Parathyroid adenoma (tissue), 2 donors: Measurements from ENCODE around the gene ADAMTS3.

ENCODE experiments used
- H2AFZ ChIP-seq: fragments of 300-600 bp; sonication (generic); one replicate; pipeline ENCODE4 v1.7.0; 2017; ENCODE audit warnings: antibody characterized with exemption, mild to moderate bottlenecking
- H3K27ac ChIP-seq: fragments of 300-600 bp; sonication (generic); one replicate; pipeline ENCODE4 v1.7.0; 2017
- H3K27me3 ChIP-seq: fragments of 300-600 bp; sonication (generic); one replicate; pipeline ENCODE4 v1.7.0; 2017; ENCODE audit warnings: low read length; ENCODE audit not compliant: control insufficient read depth, insufficient read depth
- H3K36me3 ChIP-seq: fragments of 300-600 bp; sonication (generic); one replicate; pipeline ENCODE4 v1.7.0; 2017; ENCODE audit warnings: low read length; ENCODE audit not compliant: control insufficient read depth, insufficient read depth
- H3K4me1 ChIP-seq: fragments of 300-600 bp; sonication (generic); one replicate; pipeline ENCODE4 v1.7.0; 2017; ENCODE audit warnings: control low read depth
- H3K4me2 ChIP-seq: fragments of 300-600 bp; sonication (generic); one replicate; pipeline ENCODE4 v1.7.0; 2017; ENCODE audit warnings: low read length
- H3K4me3 ChIP-seq: fragments of 300-600 bp; sonication (generic); one replicate; pipeline ENCODE4 v1.7.0; 2017; ENCODE audit warnings: low read depth, low read length
- H3K79me2 ChIP-seq: fragments of 300-600 bp; sonication (generic); one replicate; pipeline ENCODE4 v1.7.0; 2017; ENCODE audit warnings: control low read depth
- H3K9ac ChIP-seq: fragments of 300-600 bp; sonication (generic); one replicate; pipeline ENCODE4 v1.7.0; 2017; ENCODE audit warnings: mild to moderate bottlenecking
- H3K9me3 ChIP-seq: fragments of 300-600 bp; sonication (generic); one replicate; pipeline ENCODE4 v1.7.0; 2017; ENCODE audit warnings: low read length; ENCODE audit not compliant: control insufficient read depth
- CTCF ChIP-seq: fragments of 300-600 bp; sonication (generic); IDR thresholded peaks from one replicate; pipeline ENCODE4 v1.7.0; 2017; ENCODE audit warnings: antibody characterized with exemption, mild to moderate bottlenecking
- donor health status: primary hyperparathyroidism.

Gene ADAMTS3

DNA sequence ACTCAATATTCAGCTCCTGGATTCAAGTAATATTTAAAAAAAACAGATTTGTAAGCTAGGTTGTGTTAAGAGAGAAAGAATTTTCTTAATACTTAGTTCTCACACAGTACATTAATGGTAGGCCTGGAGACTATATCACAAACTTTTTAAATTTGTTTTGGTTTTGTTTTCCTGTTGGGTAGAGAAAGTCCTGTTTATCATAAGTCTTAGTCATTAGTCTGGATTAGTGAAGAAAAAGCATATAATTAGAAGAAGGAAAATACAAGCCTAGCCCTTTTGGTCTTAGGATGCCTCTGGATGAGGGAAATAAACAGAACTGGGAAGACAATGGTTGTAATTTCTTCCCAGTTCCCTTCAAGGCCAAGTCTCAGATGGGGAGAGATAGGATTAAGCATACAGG, 163.6 kb downstream of the ADAMTS3 start:
- Histone ChIP-seq H2AFZ (no peak overlapping the region), H3K4me2 (no peak overlapping the region), H3K36me3 (no peaks in the 10 kb centered on the region), H3K27ac (no peak overlapping the region), H3K79me2 (no peaks in the 10 kb centered on the region), H3K4me3 (no peak overlapping the region), H3K9ac (no peak overlapping the region), H3K27me3 (no peaks in the 10 kb centered on the region), H3K4me1 (no peaks in the 10 kb centered on the region), H3K9me3 (no peaks in the 10 kb centered on the region)
- no peak for TF ChIP-seq CTCF

- Histone ChIP-seq H3K4me2 (no peak overlapping the region), H3K27ac (no peak overlapping the region), H3K36me3 (no peaks in the 10 kb centered on the region), H2AFZ (no peak overlapping the region), H3K4me1 (no peaks in the 10 kb centered on the region), H3K9me3 (no peaks in the 10 kb centered on the region), H3K9ac (no peak overlapping the region), H3K27me3 (no peaks in the 10 kb centered on the region), H3K79me2 (no peaks in the 10 kb centered on the region), H3K4me3 (no peak overlapping the region)
- no peak for TF ChIP-seq CTCF
Measured at GRCh38 chr4:72397314-72397713, 171.7 kb downstream of the ADAMTS3 start.

- no peaks in the 10 kb centered on the region for H3K27me3 ChIP-seq
- no peaks in the 10 kb centered on the region for H3K36me3 ChIP-seq
Measured at GRCh38 chr4:72394012-72394663, 174.9 kb downstream of the ADAMTS3 start.

GRCh38 chr4:72391281-72391680, 177.7 kb downstream of the ADAMTS3 start:
- TF ChIP-seq CTCF, result no peak
- Histone ChIP-seq H3K9ac (no peak overlapping the region), H2AFZ (no peak overlapping the region), H3K79me2 (no peaks in the 10 kb centered on the region), H3K27me3 (no peaks in the 10 kb centered on the region), H3K4me2 (no peak overlapping the region), H3K36me3 (no peaks in the 10 kb centered on the region), H3K9me3 (no peaks in the 10 kb centered on the region), H3K4me3 (no peak overlapping the region), H3K27ac (no peak overlapping the region), H3K4me1 (peaks cover 4% of the 10 kb centered on the region)

More at GRCh38 chr4:72394012-72394663, 174.9 kb downstream of the ADAMTS3 start:
- Histone ChIP-seq H2AFZ (no peak overlapping the region), H3K4me1 (no peaks in the 10 kb centered on the region), H3K27ac (no peak overlapping the region), H3K4me3 (no peak overlapping the region), H3K79me2 (no peaks in the 10 kb centered on the region), H3K4me2 (no peak overlapping the region), H3K9me3 (no peaks in the 10 kb centered on the region), H3K9ac (no peak overlapping the region)
- no peak for TF ChIP-seq CTCF

DNA sequence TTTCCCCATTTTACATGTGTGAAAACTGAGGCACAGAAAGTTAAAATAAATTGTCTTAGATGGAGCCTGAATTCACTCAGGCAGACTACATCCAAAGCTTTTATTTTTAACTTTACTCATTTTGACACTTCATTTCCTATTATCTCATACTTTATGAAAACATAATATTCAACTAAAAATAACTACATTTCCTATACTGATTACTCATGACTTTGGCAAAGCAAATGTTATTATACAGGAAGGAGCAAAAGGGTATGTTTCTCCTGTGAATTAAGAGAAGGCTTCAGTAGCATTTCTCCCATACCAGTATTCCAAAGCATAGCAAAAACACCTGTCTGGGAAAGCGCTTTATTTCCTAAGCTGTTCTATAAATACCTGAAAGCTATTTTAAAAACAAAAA, 178.6 kb downstream of the ADAMTS3 start:
- Histone ChIP-seq H3K27me3 (no peaks in the 10 kb centered on the region), H3K9me3 (no peaks in the 10 kb centered on the region), H3K4me1 (peaks cover 4% of the 10 kb centered on the region), H3K4me2 (no peak overlapping the region), H3K36me3 (no peaks in the 10 kb centered on the region), H3K79me2 (no peaks in the 10 kb centered on the region), H3K9ac (no peak overlapping the region), H3K4me3 (no peak overlapping the region), H3K27ac (no peak overlapping the region), H2AFZ (no peak overlapping the region)
- TF ChIP-seq CTCF, result no peak
